CD4-positive, alpha-beta T cell (primary cell): ENCODE data around the gene PTH1R. TPM values are rescaled to one million over a fixed set of nuclear protein-coding genes. Genes with fewer than 3 reads are reported as not detected.

Experiments
- ATAC-seq: fragments of 200-7000 bp; cut with Tn5 transposase; one replicate; pipeline ENCODE4 v1.10.0; 2022; ENCODE audit warnings: mild to moderate bottlenecking; ENCODE audit not compliant: poor library complexity
- CTCF ChIA-PET: fragments of 350-600 bp; sonication (Branson Sonifier 250); formaldehyde crosslinking; loops from one replicate; lab custom pipeline; 2021; ENCODE audit warnings: antibody characterized with exemption, inconsistent platforms; lab: Charles Lee
- POLR2A ChIA-PET: fragments of 350-600 bp; sonication (Branson Sonifier 250); formaldehyde crosslinking; loops from one replicate; lab custom pipeline; 2021; ENCODE audit warnings: antibody characterized with exemption, inconsistent platforms; lab: Charles Lee
- DNase-seq, 14 experiments: peaks; one replicate each; pipeline ENCODE4 v3.0.0-alpha.2; 2013 to 2020; ENCODE audit warnings: mixed read lengths in 2 of 14
- H3K27ac ChIP-seq, 2 donors: one replicate each; pipeline versions ENCODE4 v1.5.1 to v1.7.0; 2013; ENCODE audit warnings: low read length in 2 of 2, low read depth in 1 of 2, mild to moderate bottlenecking in 1 of 2
- H3K27me3 ChIP-seq, 2 experiments: 1 replicate in 1 of 2; 2 replicates in 1 of 2; pipeline versions ENCODE4 v1.6.1 to v1.7.0; 2013; ENCODE audit warnings: low read length in 2 of 2, control low read depth in 1 of 2, mild to moderate bottlenecking in 1 of 2, moderate library complexity in 1 of 2; ENCODE audit not compliant: insufficient read depth in 2 of 2, control insufficient read depth in 1 of 2
- H3K36me3 ChIP-seq: one replicate; pipeline ENCODE4 v1.6.1; 2013; ENCODE audit warnings: low read length, control low read depth; ENCODE audit not compliant: insufficient read depth
- H3K4me1 ChIP-seq: one replicate; pipeline ENCODE4 v1.6.1; 2013; ENCODE audit warnings: low read length, control low read depth; ENCODE audit not compliant: insufficient read depth
- H3K4me3 ChIP-seq: one replicate; pipeline ENCODE4 v1.5.1; 2013; ENCODE audit warnings: mild to moderate bottlenecking, low read length, moderate library complexity
- H3K9me3 ChIP-seq, 2 experiments: 1 replicate in 1 of 2; 2 replicates in 1 of 2; pipeline versions ENCODE4 v1.6.1 to v1.7.0; 2013; ENCODE audit warnings: low read length in 2 of 2, mild to moderate bottlenecking in 2 of 2, control low read depth in 1 of 2, moderate library complexity in 1 of 2; ENCODE audit not compliant: control insufficient read depth in 1 of 2, insufficient read depth in 1 of 2
- H3K27ac Mint-ChIP-seq: one replicate; pipeline ENCODE4 v1.8.0; 2020; ENCODE audit warnings: mixed read lengths
- H3K27me3 Mint-ChIP-seq: one replicate; pipeline ENCODE4 v1.8.0; 2021; ENCODE audit warnings: mixed read lengths
- H3K36me3 Mint-ChIP-seq: one replicate; pipeline ENCODE4 v1.8.0; 2021; ENCODE audit warnings: low read depth, mixed read lengths
- H3K4me1 Mint-ChIP-seq: one replicate; pipeline ENCODE4 v1.8.0; 2021; ENCODE audit warnings: low read depth, mixed read lengths
- H3K4me3 Mint-ChIP-seq: one replicate; pipeline ENCODE4 v1.8.0; 2020; ENCODE audit warnings: mild to moderate bottlenecking, mixed read lengths
- H3K9me3 Mint-ChIP-seq: one replicate; pipeline ENCODE4 v1.8.0; 2020; ENCODE audit warnings: mixed read lengths
- intact Hi-C, 2 experiments: fragments of 100-400 bp; cut with DNase I in 1 of 2; cut with micrococcal nuclease in 1 of 2; formaldehyde crosslinking; loops; one replicate each; pipeline versions ENCODE4 v1.15.1 to v1.9.0; 2023 to 2025; cut with DNase I, micrococcal nuclease
- total RNA-seq, 174 experiments: library from RNA in 2 of 174; stranded (reverse) in 2 of 174; gene quantifications; one replicate each; pipeline ENCODE4 v1.2.3 and lab custom pipeline; 2021 to 2026
- TF ChIP-seq, protein P1 (sequence below): fragments of 200-600 bp; IDR thresholded peaks from one replicate; pipeline ENCODE4 v1.8.0; 2022; ENCODE audit warnings: antibody characterized with exemption, mild to moderate bottlenecking

PTH1R gene
- total RNA-seq, 2 experiments from 2014 or later: not detected

GRCh38 chr3:46849045-46849631 lies 28.4 kb upstream of the PTH1R start:
- Histone ChIP-seq H3K4me1 (peaks cover 21% of the 10 kb centered on the region), H3K27ac (no peak overlapping the region), H3K27me3 (no peaks in the 10 kb centered on the region), H3K4me3 (no peak overlapping the region), H3K9me3 (no peaks in the 10 kb centered on the region), H3K36me3 (no peaks in the 10 kb centered on the region)
- ChIA-PET POLR2A (no interaction called here), CTCF (no interaction called here)
- TF ChIP-seq, protein P1, sequence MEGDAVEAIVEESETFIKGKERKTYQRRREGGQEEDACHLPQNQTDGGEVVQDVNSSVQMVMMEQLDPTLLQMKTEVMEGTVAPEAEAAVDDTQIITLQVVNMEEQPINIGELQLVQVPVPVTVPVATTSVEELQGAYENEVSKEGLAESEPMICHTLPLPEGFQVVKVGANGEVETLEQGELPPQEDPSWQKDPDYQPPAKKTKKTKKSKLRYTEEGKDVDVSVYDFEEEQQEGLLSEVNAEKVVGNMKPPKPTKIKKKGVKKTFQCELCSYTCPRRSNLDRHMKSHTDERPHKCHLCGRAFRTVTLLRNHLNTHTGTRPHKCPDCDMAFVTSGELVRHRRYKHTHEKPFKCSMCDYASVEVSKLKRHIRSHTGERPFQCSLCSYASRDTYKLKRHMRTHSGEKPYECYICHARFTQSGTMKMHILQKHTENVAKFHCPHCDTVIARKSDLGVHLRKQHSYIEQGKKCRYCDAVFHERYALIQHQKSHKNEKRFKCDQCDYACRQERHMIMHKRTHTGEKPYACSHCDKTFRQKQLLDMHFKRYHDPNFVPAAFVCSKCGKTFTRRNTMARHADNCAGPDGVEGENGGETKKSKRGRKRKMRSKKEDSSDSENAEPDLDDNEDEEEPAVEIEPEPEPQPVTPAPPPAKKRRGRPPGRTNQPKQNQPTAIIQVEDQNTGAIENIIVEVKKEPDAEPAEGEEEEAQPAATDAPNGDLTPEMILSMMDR: no peak
- intact Hi-C loops: no loop called here
- DNase-seq (no peak), ATAC-seq (no peak)
- peaks cover 8% of the 10 kb centered on the region for H3K4me1 Mint-ChIP-seq
- H3K9me3 Mint-ChIP-seq: no peaks in the 10 kb centered on the region
- no peaks in the 10 kb centered on the region for H3K36me3 Mint-ChIP-seq
- peak overlapping the region; percentile 6 for H3K4me3 Mint-ChIP-seq
- no peaks in the 10 kb centered on the region for H3K27me3 Mint-ChIP-seq
- H3K27ac Mint-ChIP-seq: no peak overlapping the region

DNA sequence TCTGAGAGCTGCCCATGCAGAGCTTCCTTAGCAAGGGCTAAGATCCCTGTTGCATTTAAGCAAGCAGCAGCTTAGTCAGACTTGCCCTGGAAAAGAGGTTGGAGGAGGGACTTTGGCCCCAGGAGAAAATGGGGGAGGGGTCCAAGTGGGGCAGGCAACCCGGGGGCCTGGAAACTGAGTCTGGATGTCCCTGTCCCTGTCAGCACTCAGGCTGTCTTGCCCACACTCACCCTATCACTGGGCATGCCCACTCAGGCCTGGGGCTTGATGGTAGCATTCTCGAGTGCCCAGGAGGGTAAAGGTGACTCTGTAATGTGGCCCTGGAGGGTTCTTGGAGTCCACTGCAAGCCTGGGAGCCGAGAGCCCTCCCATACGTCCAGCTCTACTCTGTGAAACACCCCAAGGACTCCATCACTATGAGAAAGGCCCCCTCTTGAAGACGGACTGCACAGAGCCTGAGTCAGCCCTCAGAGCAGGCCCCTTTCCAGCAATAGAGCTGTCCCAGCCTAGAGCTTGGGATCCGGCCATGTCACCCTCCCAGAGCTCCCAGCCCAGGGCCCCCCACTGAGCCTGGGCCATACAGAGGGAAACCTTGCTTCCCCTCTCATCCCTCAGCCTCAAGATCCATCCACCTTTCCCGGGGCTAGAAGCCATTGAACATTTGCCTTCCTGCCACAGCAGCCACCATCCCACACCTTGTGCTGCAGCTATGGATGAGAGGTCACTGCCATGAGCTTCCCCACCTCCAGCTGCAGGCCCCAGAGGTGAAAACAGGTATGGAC lies 27.6 kb upstream of the PTH1R start:
- intact Hi-C loops: loop anchor here in 1 of 2 experiments (5.0 kb wide), 1 partner anchor 47 kb away; no protein-coding TSS in a partner anchor

DNA sequence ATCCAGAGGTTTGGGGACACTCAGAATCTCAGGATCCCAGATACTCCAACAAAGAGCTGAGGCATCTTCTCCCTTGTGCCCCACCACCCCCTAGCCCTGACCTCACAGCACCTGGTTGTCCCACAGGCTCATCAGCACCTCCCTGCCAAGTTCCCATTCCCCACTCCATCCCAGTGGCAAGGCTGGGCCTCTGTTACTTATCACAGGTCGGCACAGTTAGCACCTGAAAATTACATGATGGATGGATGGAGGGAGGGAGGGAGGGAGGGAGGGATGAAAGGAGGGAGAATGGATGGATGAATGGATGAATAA lies 27.1 kb upstream of the PTH1R start:
- H3K4me1 ChIP-seq: peaks cover 15% of the 10 kb centered on the region
- intact Hi-C loops: loop anchor here in 1 of 2 experiments (5.0 kb wide), 1 partner anchor 47 kb away; no protein-coding TSS in a partner anchor
- no peaks in the 10 kb centered on the region for H3K4me1 Mint-ChIP-seq
- H3K4me3 Mint-ChIP-seq: no peak overlapping the region
- CTCF ChIA-PET: no interaction called here
- no peaks in the 10 kb centered on the region for H3K27me3 Mint-ChIP-seq
- H3K27me3 ChIP-seq: no peaks in the 10 kb centered on the region
- no peaks in the 10 kb centered on the region for H3K9me3 Mint-ChIP-seq
- POLR2A ChIA-PET: no interaction called here
- no peak overlapping the region for H3K27ac Mint-ChIP-seq
- H3K4me3 ChIP-seq: no peak overlapping the region
- DNase-seq (no peak), ATAC-seq (no peak)
- H3K9me3 ChIP-seq: no peaks in the 10 kb centered on the region
- TF ChIP-seq, protein P1: no peak
- H3K36me3 ChIP-seq: no peaks in the 10 kb centered on the region
- H3K36me3 Mint-ChIP-seq: no peaks in the 10 kb centered on the region
- H3K27ac ChIP-seq: no peak overlapping the region

More for the DNA sequence above, 27.6 kb upstream of the PTH1R start:
- H3K9me3 Mint-ChIP-seq: no peaks in the 10 kb centered on the region
- no peaks in the 10 kb centered on the region for H3K36me3 Mint-ChIP-seq
- peaks cover 4% of the 10 kb centered on the region for H3K4me1 Mint-ChIP-seq
- H3K9me3 ChIP-seq: no peaks in the 10 kb centered on the region
- peak in 1 of 14 experiments; percentile 8 for DNase-seq
- no peaks in the 10 kb centered on the region for H3K27me3 ChIP-seq
- no peaks in the 10 kb centered on the region for H3K27me3 Mint-ChIP-seq
- no peak overlapping the region for H3K27ac ChIP-seq
- TF ChIP-seq, protein P1: no peak
- no peak overlapping the region for H3K4me3 Mint-ChIP-seq
- ChIA-PET POLR2A (no interaction called here), CTCF (no interaction called here)
- H3K36me3 ChIP-seq: no peaks in the 10 kb centered on the region
- no peak for ATAC-seq
- no peak overlapping the region for H3K27ac Mint-ChIP-seq
- H3K4me3 ChIP-seq: no peak overlapping the region
- peaks cover 20% of the 10 kb centered on the region for H3K4me1 ChIP-seq
